HCT116 (cell line): ENCODE data around the gene MYZAP. TPM values are rescaled to one million over a fixed set of nuclear protein-coding genes. Genes with fewer than 3 reads are reported as not detected.

Source experiments
- ATAC-seq: fragments of 200-7000 bp; cut with Tn5 transposase; 2 replicates; pipeline ENCODE4 v1.9.1; 2020; ENCODE audit warnings: mild to moderate bottlenecking, moderate library complexity
- BruUV-seq: library from RNA; stranded (reverse); fragments of 400-500 nt; replicated peaks from 2 replicates; lab custom pipeline; 2021; lab: Mats Ljungman, UMichigan
- CTCF ChIA-PET: fragments of 300-600 bp; sonication (Branson Sonifier 250); formaldehyde crosslinking; loops from one replicate; lab custom pipeline; 2021; ENCODE audit warnings: antibody characterized with exemption; lab: Charles Lee
- POLR2A ChIA-PET: fragments of 300-600, 350-600 bp; sonication (Branson Sonifier 250); formaldehyde crosslinking; loops from one replicate; lab custom pipeline; 2021; ENCODE audit warnings: antibody characterized with exemption; lab: Charles Lee
- RAD21 ChIA-PET, 2 experiments: fragments of 300-600 bp; sonication (Branson Sonifier 250); formaldehyde crosslinking; loops; one replicate each; lab custom pipeline; 2023; ENCODE audit warnings: low total read pairs in 2 of 2; ENCODE audit not compliant: uncharacterized antibody in 2 of 2, unreplicated experiment in 2 of 2, low non-redundant PET in 1 of 2; lab: Charles Lee
- DNase-seq: peaks from one replicate; pipeline ENCODE4 v3.0.0-alpha.2; 2010; ENCODE audit warnings: low read depth, low spot score
- H2AFZ ChIP-seq: fragments of 200-600 bp; shearing (Covaris generic), sonication (generic); 2 replicates; pipeline ENCODE4 v1.6.1; 2017; ENCODE audit warnings: low read depth, mixed run types, mixed read lengths, antibody characterized with exemption, low read length; ENCODE audit not compliant: poor library complexity, severe bottlenecking
- H3K27ac ChIP-seq: 2 replicates; pipeline ENCODE4 v1.5.1; 2012; ENCODE audit warnings: low read depth, low read length
- H3K27me3 ChIP-seq: fragments of 200-600 bp; sonication (generic); 2 replicates; pipeline ENCODE4 v1.6.1; 2016; ENCODE audit warnings: mixed run types, low read length, mixed read lengths; ENCODE audit not compliant: insufficient read depth
- H3K36me3 ChIP-seq, 2 experiments: fragments of 200-500 bp in 1 of 2; fragments of 200-600 bp in 1 of 2; sonication (Bioruptor generic) in 1 of 2; sonication (generic) in 1 of 2; 2 replicates each; pipeline versions ENCODE4 v1.5.1 to v1.6.1; 2014 to 2016; ENCODE audit warnings: low read length in 2 of 2, inconsistent platforms in 1 of 2, mixed read lengths in 1 of 2, mixed run types in 1 of 2; ENCODE audit not compliant: insufficient read depth in 2 of 2, control insufficient read depth in 1 of 2
- H3K4me1 ChIP-seq, 2 experiments: fragments of 200-600 bp in 1 of 2; sonication (generic) in 1 of 2; 2 replicates each; pipeline versions ENCODE4 v1.5.1 to v1.6.1; 2012 to 2017; ENCODE audit warnings: low read length in 2 of 2, inconsistent platforms in 1 of 2, mild to moderate bottlenecking in 1 of 2, mixed read lengths in 1 of 2, mixed run types in 1 of 2, moderate library complexity in 1 of 2; ENCODE audit not compliant: insufficient read depth in 2 of 2, control insufficient read depth in 1 of 2
- H3K4me2 ChIP-seq: fragments of 200-600 bp; sonication (generic); 2 replicates; pipeline ENCODE4 v1.6.1; 2017; ENCODE audit warnings: mixed run types, low read length, mixed read lengths
- H3K4me3 ChIP-seq, 2 experiments: fragments of 200-600 bp in 1 of 2; sonication (generic) in 1 of 2; replicated peaks in 1 of 2; 2 replicates each; pipeline ENCODE4 v1.5.1; 2011 to 2016; ENCODE audit warnings: low read length in 2 of 2, control low read depth in 1 of 2, low read depth in 1 of 2, mild to moderate bottlenecking in 1 of 2, mixed read lengths in 1 of 2, mixed run types in 1 of 2
- H3K79me2 ChIP-seq: fragments of 200-600 bp; sonication (generic); 2 replicates; pipeline ENCODE4 v1.6.1; 2017; ENCODE audit warnings: mild to moderate bottlenecking, mixed run types, low read length, moderate library complexity, mixed read lengths; ENCODE audit not compliant: insufficient read depth
- H3K9ac ChIP-seq: fragments of 200-600 bp; sonication (generic); 2 replicates; pipeline ENCODE4 v1.6.1; 2016; ENCODE audit warnings: low read length, mixed read lengths
- H3K9me2 ChIP-seq: fragments of 200-600 bp; sonication (generic), shearing (Covaris generic); 2 replicates; pipeline ENCODE4 v1.6.1; 2017; ENCODE audit warnings: mixed run types, mild to moderate bottlenecking, moderate library complexity; ENCODE audit not compliant: insufficient read depth
- H3K9me3 ChIP-seq, 2 experiments: fragments of 200-500 bp in 1 of 2; fragments of 200-600 bp in 1 of 2; sonication (Bioruptor generic) in 1 of 2; sonication (generic) in 1 of 2; 2 replicates each; pipeline ENCODE4 v1.6.1; 2014 to 2017; ENCODE audit warnings: low read length in 2 of 2, mixed read lengths in 2 of 2, inconsistent platforms in 1 of 2, low read depth in 1 of 2, mild to moderate bottlenecking in 1 of 2, mixed run types in 1 of 2, moderate library complexity in 1 of 2; ENCODE audit not compliant: control insufficient read depth in 1 of 2, insufficient read depth in 1 of 2
- H4K20me1 ChIP-seq: fragments of 200-600 bp; sonication (generic), shearing (Covaris generic); 2 replicates; pipeline ENCODE4 v1.6.1; 2017; ENCODE audit warnings: mixed run types, mild to moderate bottlenecking, moderate library complexity; ENCODE audit not compliant: insufficient read depth
- CBX3 ChIP-seq: IDR thresholded peaks from 2 replicates; pipeline ENCODE4 v1.6.1; 2012; ENCODE audit warnings: low read depth
- EGR1 ChIP-seq: IDR thresholded peaks from 2 replicates; pipeline ENCODE4 v1.6.1; 2012; ENCODE audit warnings: low read depth
- EZH2phosphoT487 ChIP-seq: fragments of 200-600 bp; IDR thresholded peaks from 2 replicates; pipeline ENCODE4 v1.6.1; 2018; ENCODE audit warnings: antibody characterized with exemption, borderline replicate concordance
- FOSL1 ChIP-seq: IDR thresholded peaks from 2 replicates; pipeline ENCODE4 v1.6.1; 2012; ENCODE audit warnings: low read depth
- JUND ChIP-seq: IDR thresholded peaks from 2 replicates; pipeline ENCODE4 v1.6.1; 2012
- POLR2AphosphoS5 ChIP-seq: IDR thresholded peaks from 2 replicates; pipeline ENCODE4 v1.6.1; 2011; ENCODE audit warnings: mild to moderate bottlenecking, low read depth, low read length, moderate library complexity
- RAD21 ChIP-seq: IDR thresholded peaks from 2 replicates; pipeline ENCODE4 v1.6.1; 2012; ENCODE audit warnings: low read depth, mild to moderate bottlenecking
- YY1 ChIP-seq: IDR thresholded peaks from 2 replicates; pipeline ENCODE4 v1.6.1; 2011; ENCODE audit warnings: low read length, low read depth, moderate library complexity, mild to moderate bottlenecking; ENCODE audit not compliant: insufficient replicate concordance; ENCODE audit errors: extremely low read depth
- ZFX ChIP-seq: fragments of 450-650 bp; IDR thresholded peaks from 2 replicates; pipeline ENCODE4 v1.6.1; 2017
- intact Hi-C: fragments of 100-400 bp; cut with micrococcal nuclease; formaldehyde crosslinking; loops from 2 replicates; pipeline ENCODE4 v1.10.0; 2022
- total RNA-seq: library from RNA; stranded (reverse); gene quantifications from one replicate; pipeline ENCODE4 v1.2.1, GENCODE V29; 2021; ENCODE audit not compliant: unreplicated experiment
- TF ChIP-seq, protein P1 (sequence below): IDR thresholded peaks from 2 replicates; pipeline ENCODE4 v1.6.1; 2012

MYZAP gene
- total RNA-seq, 1 experiment from 2014 or later, result 5.8 TPM

DNA sequence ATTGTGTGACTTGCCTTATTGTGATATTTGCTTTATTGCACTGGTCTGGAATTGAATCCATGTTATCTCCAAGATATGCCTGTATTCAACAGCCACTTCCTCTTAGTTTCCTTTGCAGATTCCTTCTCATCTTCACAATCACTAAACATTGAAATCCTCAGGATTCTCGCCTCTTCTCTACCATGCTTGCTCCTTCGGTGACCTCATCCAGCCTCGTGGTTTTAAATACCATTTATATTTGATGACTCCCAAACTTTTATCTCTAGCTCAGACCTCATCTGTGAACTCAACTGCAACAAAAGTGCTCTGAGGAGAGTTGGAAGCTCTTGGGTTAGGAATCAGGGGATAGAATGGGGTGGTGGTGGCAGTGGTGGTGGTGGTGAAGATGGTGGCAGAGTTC is 134.7 kb downstream of the MYZAP start:
- Histone ChIP-seq H2AFZ (no peak overlapping the region), H3K27ac (no peak overlapping the region), H3K9me3 (peaks cover 0 to 5% of the 10 kb centered on the region in 2 experiments; a peak in 1 of 4 replicates), H3K9me2 (no peaks in the 10 kb centered on the region), H3K4me1 (no peaks in the 10 kb centered on the region), H3K27me3 (no peaks in the 10 kb centered on the region), H3K4me3 (no peak overlapping the region), H3K36me3 (no peaks in the 10 kb centered on the region), H4K20me1 (no peaks in the 10 kb centered on the region), H3K4me2 (no peak overlapping the region), H3K9ac (no peak overlapping the region), H3K79me2 (0 out of 2 replicates have a peak, but pooled peaks cover 4% of the 10 kb centered on the region)
- DNase-seq, result no peak
- RAD21 ChIA-PET, result no interaction called here
- no TSS peak for BruUV-seq
- intact Hi-C loops, result no loop called here
- POLR2A ChIA-PET, result no interaction called here
- TF ChIP-seq RAD21 (no peak), FOSL1 (no peak), POLR2AphosphoS5 (no peak), JUND (no peak), YY1 (no peak)
- TF ChIP-seq, protein P1, sequence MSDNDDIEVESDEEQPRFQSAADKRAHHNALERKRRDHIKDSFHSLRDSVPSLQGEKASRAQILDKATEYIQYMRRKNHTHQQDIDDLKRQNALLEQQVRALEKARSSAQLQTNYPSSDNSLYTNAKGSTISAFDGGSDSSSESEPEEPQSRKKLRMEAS, result no peak
- ATAC-seq, result no peak
- CTCF ChIA-PET, result no interaction called here

DNA sequence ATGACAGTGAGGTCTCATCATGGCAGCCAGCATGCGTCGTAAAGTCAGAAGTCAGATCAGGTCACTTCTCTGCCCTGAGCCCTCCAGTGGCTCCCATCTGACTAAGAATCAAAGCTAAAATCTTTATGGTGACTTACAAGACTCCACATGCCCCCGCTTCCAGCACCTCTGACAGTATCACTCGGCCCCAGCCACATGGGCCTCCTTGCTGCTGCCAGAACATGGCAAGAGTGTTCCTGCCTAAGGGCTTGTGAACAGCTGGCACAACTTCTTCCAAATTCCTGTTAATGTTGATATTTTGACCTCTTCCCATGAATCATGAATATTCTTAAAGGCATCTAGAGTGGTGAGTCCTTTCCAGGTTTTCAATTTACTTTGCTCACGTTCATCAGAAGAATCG is 135.3 kb downstream of the MYZAP start:
- Histone ChIP-seq H3K36me3 (no peaks in the 10 kb centered on the region), H4K20me1 (no peaks in the 10 kb centered on the region), H3K27ac (no peak overlapping the region), H2AFZ (no peak overlapping the region), H3K4me1 (no peaks in the 10 kb centered on the region), H3K27me3 (no peaks in the 10 kb centered on the region), H3K9ac (no peak overlapping the region), H3K79me2 (0 out of 2 replicates have a peak, but pooled peaks cover 1% of the 10 kb centered on the region), H3K9me3 (peaks cover 0 to 5% of the 10 kb centered on the region in 2 experiments; a peak in 1 of 4 replicates), H3K4me3 (no peak overlapping the region), H3K9me2 (no peaks in the 10 kb centered on the region), H3K4me2 (no peak overlapping the region)
- CTCF ChIA-PET, result no interaction called here
- ATAC-seq (no peak), DNase-seq (no peak)
- POLR2A ChIA-PET, result no interaction called here
- BruUV-seq, result no TSS peak
- TF ChIP-seq EGR1 (no peak), EZH2phosphoT487 (no peak), ZFX (no peak), CBX3 (no peak), RAD21 (no peak), YY1 (no peak)
- intact Hi-C loops, result no loop called here
- RAD21 ChIA-PET, result no interaction called here
